Nucleus accumbens (tissue), 56 donors: Measurements from ENCODE around the gene SLC2A2.

Source experiments
- DNase-seq, 56 donors: peaks; one replicate each; lab custom pipeline; 2025; lab: John Stamatoyannopoulos, UW

SLC2A2 gene

DNA sequence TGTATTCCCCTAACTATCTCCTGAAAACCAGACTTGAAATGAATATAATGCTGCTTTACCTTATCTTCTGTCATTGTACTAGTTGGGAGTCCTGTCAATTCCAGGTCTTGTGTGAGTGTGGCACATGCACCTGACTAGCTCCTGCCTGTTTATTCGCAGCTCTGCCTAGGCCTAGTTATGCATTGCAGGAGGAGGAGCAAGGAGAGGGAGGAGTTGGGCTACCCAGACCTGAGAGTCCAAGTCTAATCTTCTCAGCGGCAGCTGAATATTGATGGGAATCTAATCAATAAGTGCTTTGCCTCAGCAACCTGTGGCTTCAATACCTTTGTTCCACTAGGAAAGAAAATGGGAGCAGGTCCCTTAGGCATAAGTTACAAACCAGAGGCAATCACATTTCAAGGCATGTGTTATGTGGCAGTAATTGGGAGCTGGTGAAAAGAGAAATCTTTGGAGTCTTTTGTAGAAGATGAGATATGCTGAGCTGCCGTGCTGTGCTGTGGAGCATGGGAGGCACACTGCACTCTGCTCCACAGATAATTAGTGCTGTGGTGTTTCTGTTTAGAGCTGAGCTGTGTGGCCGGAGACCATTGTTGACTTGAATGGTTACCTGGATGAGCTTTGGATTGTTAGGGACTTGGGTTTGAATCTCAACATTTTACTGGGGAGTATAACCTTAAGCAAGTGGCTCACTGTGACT lies at the start of gene SLC2A2:
Gene SLC2A2, minus strand, starts transcription at position 124 of the 697 bp plus-strand sequence. Its CDS starts 50 bp downstream, at position 74.
- no peak for DNase-seq

DNA sequence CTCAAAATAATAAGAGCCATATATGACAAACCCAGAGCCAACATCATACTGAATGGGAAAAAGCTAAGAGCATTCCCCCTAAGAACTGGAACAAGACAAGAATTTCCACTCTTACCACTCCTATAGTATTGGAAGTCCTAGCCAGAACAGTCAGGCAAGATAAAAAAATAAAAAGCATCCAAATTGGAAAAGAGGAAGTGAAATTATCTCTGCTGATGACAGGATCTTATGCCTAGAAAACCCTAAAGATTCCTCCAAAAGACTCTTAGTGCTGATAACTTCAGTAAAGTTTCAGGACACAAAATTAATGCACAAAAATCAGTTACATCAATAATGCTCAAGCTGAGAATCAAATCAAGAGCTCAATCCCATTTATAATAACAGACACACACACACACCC lies 45.9 kb upstream of the SLC2A2 start:
- no peak for DNase-seq

DNA sequence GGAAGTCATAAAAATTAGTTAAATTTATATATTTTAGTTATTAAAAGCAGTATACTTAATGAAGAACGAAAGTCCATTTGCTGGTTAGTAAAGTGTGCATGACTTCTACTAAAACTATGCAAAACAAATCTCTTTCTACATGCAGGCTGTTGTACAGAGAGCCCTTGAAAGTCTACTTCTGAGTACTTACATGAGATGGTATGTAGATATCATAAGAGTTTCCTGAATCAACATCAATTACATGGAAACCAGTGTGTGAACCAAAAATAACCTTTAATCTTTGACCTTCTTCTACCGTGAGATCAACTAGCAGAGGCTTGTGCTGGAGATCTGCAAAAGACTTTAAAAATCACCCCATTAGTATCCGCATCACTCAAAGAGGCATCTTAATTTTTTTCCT lies 42.1 kb upstream of the SLC2A2 start:
- DNase-seq, result no peak

DNA sequence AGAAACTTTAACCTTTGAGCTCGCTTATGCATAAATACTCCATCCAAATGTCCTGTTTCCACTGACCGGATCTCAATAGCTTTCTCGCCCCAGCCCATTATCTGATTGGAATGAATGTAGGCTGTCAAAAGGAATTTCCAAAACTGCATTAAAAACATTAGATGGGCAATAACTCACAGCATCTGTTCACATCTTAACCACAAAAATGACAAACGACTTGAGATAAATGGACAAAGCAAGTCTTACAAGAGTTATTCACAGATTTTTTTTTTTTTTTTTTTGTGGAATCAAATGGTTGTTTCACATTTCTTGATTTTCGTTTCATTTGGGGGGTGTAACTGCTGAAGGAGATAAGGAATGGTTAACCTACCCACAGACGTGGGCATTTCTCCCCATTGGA lies 39.7 kb upstream of the SLC2A2 start:
- no peak for DNase-seq

DNA sequence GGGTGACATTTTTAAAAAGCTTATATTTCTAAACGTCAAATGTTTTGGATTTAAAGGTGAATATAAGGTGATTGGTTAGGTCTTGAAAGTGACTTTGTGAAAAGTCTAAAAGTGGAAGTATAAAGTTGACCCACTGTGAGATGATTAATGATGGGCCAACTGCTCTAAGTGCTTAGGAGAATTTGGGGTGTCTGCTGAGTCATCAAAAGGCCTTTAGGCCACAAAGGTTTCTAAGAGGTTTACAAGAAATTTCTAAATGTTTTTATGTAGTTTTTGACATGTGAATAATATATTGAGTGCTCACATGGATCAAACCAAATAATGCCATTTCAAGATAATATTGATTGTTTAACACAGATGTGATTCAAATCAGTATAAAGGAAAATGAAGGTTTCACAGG lies 39.2 kb upstream of the SLC2A2 start:
- no peak for DNase-seq

DNA sequence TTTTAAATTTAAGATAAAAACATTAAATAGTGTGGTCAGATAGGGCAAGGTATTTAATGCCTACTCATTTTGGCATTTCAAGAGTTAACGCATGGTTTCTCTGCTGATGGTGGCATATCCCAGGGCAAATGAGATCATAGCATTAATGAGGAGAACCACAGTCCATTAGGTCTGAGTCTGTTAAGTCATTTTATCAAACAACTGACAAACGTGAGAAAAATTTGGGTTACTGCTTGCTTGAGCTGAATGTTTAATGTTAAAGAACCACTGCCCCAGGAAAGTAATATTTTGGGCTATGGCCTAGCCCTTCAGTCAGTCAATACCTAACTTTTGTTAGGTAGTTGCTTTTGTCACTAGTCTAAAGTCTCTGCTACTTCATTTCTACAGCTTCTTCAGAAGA lies 37.9 kb upstream of the SLC2A2 start:
- DNase-seq, result no peak

DNA sequence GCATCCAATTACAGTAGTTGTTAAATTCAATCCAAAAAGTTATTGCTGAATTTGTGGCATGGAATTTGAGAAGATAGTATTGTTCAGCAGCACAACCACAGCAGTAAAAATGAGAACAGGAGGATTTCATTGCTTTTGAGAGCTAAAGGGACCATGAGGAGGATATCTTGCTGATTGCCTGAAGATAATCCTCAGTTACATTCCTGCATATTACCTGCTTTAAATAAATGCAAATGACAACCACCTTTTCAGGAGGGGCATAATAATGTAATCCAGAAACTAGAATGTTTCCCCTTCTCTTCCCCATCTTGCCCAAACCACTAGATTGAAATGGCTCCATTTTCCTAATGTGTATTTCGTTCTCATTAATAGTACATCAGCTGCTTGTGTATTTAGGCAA lies 35.2 kb upstream of the SLC2A2 start:
- no peak for DNase-seq

DNA sequence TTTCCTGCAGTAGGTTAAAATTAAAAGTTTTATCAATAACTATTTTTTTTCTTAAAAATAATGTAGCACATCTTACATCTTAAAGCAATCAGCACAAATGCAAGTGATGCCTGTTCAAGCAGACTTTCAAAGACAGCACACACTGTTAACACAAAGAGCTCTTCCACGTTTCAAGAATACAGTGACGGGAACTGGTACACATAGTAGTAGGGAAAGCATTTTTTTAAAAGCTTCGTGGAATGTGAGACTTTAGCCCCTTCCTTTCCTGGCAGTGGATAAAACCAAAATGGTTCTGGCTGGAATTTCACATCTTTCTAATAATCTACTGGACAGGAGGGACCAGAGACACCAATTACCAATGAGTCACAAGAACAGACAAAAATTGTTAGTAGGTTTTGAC lies 33.5 kb upstream of the SLC2A2 start:
- no peak for DNase-seq

DNA sequence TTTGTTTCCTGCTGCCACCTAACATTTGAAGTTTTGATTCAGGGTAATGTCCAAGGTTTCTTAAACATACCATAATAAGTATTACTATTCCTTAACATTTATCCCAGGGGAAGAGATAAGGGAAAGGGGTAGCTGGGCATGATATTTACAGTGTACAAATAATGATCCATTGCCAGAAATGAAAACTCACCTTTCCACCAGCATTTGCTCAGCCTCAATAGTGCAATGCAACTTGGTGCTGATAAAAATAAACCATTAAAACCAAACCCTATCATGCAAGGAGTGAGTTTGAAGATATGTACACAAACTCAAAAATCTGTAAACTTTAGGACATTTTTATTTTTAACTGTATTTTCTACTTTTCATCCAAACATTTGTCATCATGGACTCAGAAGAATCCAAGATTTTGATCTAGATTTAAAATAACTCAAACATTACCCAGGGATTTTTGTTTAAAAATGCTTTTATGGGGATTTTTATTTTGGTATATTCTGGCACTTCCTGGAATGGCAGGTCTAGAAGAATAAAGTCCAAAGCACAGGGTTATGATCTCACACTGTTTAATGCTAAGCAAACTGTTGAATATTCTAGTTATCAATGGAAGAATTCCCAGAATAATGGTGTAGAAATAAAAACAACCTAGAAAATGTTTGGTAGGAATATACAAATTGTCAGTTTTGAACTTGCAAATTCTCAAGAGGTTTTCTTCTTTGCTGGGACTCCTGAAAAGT lies 32.5 kb upstream of the SLC2A2 start:
- no peak for DNase-seq

DNA sequence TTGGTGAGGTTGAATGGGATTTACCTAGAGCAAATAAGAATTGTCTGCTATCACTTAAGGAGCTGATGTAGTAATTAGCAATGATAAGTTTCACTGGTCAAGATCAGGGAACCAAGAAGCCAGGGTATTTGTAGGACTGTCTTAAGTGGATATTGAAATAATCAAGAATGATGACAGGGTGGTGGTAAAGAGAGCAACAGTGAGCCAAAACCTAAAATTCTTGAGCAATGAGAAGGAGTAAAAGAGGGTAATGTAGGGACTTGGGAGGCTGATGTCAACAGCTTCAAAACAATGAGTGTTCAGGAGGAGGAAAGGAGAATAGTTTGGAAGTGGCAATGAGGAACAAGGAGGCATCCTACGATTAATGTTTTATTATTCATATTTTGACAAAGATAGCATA lies 31.5 kb upstream of the SLC2A2 start:
- no peak for DNase-seq

DNA sequence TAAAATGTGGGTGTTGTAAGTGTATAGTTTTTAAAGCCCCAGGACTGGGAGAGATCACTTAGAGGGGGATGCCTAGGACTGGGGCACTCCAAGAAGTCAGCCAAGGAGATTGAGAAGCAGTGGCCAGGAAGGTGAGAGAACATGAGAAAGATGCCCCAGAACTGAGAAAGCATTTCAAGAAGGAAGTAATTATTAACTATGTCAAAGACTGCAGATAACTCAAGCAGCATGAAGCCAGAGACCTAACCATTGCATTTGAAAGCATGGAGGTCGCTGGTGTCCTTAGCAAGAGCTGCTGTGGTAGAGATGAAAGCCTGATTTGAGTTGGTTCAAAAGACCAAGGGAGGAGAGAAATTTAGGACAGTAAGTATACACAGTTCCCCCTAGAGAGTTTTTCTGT lies 30.6 kb upstream of the SLC2A2 start:
- DNase-seq, result no peak

DNA sequence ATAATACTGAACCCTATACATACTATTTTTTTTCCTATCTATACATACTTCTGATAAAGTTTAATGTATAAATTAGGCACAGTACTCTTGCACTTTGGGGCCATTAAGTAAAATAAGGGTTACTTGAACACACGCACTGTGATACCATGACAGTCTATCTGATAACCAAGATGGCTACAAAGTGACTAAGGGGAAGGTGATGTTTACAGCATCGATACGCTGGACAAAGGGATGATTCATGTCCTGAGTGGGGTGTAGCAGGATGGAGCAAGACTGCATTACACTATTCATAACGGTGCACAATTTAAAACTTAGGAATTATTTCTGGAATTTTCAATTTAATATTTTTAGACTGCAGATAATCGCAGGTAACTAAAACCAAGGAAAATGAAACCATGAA lies 30.0 kb upstream of the SLC2A2 start:
- DNase-seq, result no peak

DNA sequence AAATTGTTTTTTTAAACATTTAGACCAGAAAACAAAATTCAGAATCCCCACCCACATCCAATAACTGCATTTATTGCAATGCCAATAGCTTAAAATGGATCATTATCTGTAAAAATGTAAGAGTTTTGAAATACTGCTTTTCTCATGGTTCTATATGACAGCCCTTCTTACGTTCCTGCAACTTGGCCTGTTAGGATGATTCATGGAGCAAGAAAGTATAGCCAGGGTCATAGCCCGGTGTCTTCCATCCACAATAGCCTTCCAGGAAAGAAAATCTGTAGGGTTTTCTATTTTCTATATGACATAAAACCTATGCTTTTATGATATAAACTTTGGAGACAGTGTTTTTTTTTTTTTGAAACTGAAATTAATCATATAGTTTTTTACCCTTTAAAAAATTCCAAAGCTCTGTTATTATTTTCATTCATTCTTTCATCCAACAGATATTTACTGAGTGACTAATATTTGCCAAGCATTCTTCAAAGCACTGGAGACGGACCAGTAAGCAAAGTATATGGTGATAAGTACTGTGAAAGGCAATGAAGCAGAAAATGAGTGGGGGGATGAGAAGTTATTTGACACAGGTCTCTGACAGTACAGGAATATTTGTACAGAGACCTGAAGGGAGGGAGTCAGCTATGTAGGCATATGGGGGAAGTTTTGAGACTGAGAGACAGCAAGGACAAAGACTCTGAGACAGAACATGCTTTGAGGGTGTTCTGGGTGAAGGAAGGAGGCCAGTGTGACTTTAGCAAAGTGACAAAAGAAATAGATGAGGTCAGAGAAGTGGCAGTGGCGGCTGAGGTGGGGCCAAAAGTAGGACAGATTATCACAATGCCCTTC lies 29.0 kb upstream of the SLC2A2 start:
- DNase-seq, result no peak

DNA sequence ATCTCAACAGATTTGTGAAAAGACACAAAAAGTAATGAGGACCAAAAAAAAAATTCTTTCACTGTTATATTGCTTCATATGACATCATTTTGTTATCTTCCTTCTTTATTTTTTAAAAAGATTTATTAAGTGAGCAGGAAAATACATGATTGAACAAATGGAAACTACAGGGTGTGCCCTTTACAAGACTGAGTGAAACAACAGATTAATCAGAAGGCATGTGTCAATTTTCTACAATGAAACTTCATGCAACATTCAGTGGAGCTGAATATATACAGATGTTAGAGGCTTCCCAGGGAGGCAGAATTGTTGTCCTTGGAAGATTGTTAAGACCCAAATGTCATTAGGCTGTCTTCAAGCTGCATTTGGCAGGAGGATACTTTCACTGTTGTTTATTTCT lies 28.4 kb upstream of the SLC2A2 start:
- DNase-seq, result no peak

DNA sequence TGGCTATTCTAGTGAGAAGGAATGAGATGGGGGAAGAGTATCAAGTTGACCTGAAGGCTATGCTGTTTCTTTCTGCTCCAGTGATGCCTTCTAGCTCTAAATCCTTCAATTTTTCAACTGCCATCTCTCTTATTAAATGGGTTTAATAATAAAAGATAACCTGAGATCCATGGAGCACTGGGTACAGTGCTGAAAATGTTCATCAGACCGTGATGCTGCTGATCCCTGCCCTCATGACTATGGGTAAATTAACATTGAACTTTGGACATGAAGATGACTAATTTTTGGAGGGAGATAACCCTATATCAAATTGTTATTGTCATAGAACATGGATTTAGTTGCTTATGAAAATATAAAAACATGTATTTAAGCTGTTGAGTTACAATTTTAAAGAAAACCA lies 27.7 kb upstream of the SLC2A2 start:
- no peak for DNase-seq

DNA sequence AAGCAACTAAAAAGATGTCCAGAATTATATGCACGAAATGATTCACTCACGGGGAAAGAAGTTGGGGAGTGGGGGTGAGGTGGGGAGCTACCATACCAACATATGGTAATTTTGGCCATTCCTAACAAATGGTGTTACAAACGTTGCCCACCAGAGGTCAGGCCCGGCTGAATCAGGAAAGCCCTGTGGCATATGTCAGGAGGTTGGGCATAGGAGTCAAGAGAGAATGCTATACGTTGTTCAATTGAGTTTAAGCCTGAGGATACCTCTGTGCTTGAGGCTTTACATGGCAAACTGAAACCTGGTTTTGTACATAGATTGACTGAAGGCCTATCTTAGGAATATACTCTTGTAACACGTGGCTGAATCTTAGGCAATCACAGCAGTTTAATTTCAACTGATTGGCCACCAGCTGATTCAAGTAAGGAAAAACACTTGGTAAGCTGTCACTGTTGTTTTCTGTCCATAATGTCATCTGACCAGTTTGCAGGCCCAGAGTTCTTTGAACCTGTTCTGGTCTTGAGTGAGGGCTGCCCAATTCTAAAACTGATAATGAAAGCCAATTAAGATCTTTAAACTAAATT lies 23.4 kb upstream of the SLC2A2 start:
- DNase-seq, result peak in 37 of 56 donors; percentile 1 to 61 (median 17)

DNA sequence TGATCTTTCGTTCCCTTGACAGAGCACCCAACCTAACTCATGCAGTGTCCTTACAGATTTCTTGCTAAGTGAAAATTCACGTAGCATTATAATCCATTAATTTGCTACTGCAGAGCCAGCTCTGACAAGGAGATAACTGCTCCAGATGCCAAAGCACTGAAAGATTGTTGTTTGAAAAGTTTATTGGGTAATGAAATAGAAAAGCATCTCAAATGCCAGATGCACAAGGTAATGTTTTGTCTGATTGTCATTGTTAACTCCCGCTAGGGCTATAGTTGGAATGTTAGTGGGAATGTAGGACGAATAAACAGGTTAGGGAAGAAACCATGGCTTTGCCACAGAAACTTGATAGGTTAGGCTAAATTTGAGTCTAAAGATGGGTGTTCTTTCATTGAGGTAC lies 20.2 kb upstream of the SLC2A2 start:
- DNase-seq, result no peak

DNA sequence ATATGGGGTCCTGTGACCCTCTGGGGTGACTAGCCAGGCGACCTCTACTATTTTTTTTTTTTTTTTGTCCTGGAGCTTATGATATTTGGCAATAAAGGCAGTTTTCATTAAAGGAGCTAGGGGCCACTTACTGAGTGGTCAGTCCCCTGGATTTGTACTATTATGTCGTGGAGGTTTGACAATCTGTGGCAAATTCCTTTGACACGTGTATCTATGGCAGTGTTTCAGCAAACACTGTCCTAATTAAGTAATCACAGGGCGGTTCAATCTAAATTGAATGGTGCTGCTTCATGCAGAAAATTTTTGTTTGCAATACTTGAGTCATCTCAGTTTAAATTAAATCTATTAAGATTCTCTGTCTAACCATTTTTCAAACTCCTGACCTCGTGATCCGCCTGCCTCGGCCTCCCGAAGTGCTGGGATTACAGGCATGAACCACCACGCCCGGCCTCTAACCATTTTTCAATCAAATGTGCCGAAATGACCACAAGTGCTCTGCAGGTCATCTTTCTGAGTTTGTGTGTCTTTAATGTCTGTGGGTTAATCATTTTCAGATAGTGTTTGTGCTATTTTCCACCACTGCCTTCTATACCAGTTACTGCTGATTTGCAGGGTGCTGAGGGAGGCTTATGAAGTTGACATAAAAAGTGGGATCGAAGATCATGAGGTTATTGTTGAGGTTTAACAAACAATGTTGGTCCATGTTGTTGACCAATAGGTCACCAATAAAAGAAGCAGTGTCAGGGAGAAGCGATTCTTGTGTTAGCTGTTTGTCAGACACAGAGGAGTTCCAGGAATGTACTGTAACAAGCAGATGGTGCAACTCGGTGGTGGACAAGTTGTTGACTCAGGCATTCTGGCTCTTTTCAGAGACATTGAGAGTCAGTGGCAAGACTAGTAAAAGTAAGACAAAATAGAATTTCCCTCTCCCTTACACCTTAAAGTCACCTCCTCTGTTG lies 18.6 kb upstream of the SLC2A2 start:
- no peak for DNase-seq

DNA sequence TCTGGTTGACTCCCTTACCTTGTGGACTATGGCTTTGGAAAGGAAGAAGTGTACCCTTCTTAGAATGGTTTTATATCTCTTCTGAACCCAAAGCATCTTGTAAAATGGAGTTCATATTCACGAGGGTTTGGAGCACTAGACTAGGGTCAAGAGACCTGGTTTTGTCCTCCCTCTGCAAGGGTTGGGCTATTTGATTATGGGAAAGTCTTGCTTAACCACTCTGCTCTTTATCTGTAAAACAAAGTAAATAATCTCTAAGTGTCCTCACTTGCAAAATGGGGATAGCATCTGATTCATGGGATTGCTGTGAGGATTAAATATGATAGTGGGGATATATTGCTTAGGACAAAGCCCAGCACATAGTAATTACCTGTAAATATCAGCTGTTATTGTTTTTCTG lies 17.9 kb upstream of the SLC2A2 start:
- no peak for DNase-seq

DNA sequence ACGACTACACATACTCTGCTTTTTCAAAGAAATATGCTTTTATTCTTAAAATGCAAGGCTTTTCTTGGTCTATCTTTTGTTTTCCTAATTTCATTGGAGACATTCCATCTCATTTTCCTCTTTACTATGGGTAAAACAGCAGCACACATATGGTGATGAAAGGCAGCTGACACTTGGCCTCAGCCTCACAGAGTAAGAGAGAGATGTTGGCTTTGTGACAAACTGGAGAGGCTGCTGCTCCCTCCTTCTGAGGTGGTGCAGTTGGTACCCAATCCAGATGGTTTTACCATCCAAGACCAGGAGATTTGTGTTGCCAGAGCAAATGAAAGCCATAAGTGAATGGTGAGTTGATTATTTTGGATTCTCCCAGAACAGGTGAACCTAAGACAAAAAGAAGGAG lies 13.2 kb upstream of the SLC2A2 start:
- DNase-seq, result no peak
